Endometrial microvascular endothelial cells (primary cell): ENCODE results near the gene ADAM23. TPM values are rescaled to one million over a fixed set of nuclear protein-coding genes. Genes with fewer than 3 reads are reported as not detected.

Experiments used
- in situ Hi-C: cut with HindIII; loops from 2 replicates; pipeline ENCODE4 v1.10.0; 2017; ENCODE audit warnings: low sequenced_read_pairs, low pct_unique_long_range_greater_than_20kb; ENCODE audit errors: inconsistent ontology term
- total RNA-seq: library from RNA; depleted of rRNA; stranded (reverse); fragments of >200 nt; gene quantifications from one replicate; pipeline ENCODE4 v1.2.3, GENCODE V29; 2015; ENCODE audit errors: inconsistent ontology term

ADAM23 gene
- total RNA-seq, 1 donor from 2014 or later = 28.5 TPM

DNA sequence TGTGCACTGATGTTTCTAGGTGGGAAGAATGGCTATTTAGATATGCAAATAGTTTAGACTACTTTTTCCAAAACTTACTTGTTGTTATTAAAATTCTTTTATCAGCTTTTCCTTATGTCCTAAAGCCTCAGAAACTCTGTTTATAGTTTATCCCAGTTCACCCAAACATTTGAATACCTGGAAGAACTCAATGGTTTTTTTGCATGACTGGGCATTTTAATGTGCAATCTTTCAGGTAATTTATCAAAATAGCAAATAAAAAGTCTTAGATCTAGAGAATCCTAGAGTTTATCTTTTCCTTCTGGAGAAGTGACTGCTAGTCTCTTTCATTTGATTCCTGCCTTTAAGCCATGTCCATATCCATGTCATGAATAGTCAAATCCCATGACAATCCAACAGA, 9.6 kb upstream of the ADAM23 start:
- in situ Hi-C loops = no loop called here

- in situ Hi-C loops = no loop called here
Observed at GRCh38 chr2:206435742-206436141, 7.6 kb upstream of the ADAM23 start.

DNA sequence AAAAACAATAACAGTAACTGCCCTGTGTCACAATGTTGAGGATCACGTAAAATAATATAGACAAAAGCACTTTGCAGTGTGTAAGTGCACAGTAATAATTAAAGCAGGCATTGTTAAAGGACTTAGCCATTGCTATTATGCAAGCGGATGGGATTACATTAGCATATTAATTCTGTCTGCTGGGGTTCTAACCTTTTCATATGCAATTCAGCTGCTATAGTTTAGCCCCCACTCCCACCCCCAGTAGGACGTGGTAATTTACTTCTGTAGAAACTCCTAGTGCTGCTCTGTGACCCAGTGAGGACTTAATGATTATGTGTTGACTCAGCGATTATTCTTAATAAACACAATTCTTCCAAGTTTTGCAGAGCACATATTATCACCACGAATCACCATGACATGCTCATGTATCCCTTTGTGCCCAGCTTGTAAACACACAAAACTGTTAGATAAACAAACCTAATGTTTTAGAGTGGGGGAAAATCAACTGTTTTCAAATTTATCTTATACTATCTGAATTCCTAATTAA, 5.1 kb upstream of the ADAM23 start:
- in situ Hi-C loops = no loop called here

DNA sequence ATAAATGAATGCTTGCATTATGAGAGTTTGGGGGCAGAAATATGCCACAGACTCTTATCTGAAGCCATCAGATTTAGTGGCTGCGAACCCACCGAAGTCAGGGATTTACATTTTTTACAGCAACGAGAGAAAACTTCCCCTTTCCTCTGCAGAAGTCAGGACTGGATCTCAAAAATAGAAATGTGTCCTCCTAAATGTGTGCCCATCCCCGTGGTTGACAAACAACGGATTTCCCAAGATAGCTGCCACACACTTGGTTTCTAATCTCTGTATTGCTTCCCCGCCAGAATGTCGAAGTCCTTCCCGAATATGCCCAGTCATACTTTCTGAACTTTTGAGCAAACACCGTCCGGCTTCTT, 879 bp upstream of the ADAM23 start:
- in situ Hi-C loops = no loop called here

GRCh38 chr2:206443735-206444527, 599 bp downstream of the ADAM23 start:
- in situ Hi-C loops = no loop called here

GRCh38 chr2:206445948-206446347, 2.6 kb downstream of the ADAM23 start:
- in situ Hi-C loops = no loop called here

GRCh38 chr2:206452242-206452641, 8.9 kb downstream of the ADAM23 start:
- in situ Hi-C loops = no loop called here

GRCh38 chr2:206452750-206453149, 9.4 kb downstream of the ADAM23 start:
- in situ Hi-C loops = no loop called here

DNA sequence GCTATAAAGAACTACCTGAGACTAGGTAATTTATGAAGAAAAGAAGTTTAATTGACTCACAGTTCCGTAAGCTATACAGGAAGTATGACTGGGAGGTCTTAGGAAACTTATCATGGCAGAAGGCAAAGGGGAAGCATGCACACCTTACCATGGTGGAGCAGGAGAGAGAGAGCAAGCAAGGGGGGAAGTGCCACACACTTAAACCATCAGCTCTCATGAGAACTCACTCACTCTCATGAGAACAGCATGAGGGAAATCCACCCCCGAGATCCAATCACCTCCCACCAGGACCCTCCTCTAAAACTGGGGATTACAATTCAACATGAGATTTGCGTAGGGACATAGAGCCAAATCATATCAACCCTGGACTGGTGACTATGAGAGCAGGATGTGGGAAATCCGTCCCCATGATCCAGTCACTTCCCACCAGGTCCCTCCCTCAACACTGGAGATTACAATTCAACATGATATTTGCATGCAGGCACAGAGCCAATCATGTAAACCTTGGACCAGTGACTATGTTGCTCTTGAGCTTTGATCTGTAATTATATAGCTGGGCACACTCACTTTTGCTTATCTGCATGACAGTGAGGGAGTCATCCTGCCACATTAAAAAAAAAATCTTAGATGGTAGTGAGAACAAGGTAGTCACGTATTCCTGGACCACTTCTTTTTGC, 12.9 kb downstream of the ADAM23 start:
- in situ Hi-C loops = no loop called here

GRCh38 chr2:206457188-206457634, 13.9 kb downstream of the ADAM23 start:
- in situ Hi-C loops = no loop called here

DNA sequence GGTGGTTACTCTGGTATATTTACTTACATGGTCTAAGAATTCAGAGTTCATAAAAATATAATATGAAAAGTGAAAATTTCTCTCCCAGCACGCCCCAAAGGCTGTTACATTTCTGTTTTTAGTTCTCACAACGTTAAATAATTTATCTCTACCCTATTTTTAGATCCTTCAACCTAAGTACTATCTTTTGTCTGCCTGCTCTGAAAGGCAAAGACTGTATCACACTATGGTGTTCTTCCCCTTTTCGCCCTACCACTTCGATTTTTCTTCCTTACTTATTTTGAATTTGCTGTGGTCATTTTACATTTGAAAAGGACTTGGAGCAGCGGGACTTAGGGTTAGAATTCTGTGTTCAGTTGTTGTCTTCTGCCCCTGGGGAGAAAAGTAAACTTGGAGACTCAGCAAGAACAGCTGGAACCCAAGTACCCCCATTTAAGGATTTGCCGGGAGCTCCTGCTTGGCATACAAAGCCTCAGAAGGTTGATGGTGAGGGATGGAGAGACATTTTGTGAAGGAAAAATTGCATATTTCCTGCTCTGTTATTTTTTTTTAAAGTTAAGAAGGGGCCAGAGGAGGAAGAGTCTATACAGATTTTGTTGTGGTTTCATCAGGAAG, 19.0 kb downstream of the ADAM23 start:
- in situ Hi-C loops = no loop called here

DNA sequence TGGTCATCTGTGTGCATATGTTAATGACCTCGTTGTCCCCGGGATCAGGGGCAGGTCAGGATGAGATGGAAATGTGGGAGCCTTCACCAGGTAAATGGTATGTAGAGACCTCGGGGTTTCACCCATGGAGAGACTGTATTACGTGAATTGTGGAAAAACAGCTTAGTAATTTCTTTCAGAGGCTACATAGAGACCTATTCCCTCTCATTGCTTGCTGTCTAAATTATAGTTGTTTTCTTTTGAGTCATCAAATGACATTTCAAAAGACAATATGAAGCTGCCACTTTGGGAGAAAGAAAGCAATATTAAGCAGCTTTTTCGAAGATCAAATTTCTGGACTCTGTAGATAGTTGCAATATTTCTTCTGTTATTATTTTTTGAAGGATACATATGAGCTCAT, 20.4 kb downstream of the ADAM23 start:
- in situ Hi-C loops = no loop called here

DNA sequence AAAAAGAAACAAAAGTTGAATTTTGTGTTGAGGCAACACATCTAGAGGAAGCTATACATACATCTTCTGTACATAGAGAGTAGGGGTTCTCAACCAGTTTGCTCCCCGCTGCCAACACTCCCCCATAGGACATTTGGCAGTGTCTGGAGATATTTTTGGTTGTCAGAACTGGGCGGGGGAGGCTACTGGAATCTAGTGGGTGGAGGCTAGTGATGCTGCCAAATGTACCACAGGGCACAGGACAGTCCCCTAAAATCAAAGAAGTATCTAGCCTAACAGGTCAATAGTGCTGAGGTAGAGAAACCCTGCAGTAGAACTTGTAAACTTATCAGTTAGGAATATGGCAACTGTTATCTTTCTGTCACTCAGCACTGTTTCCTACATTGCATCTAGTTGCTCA, 21.3 kb downstream of the ADAM23 start:
- in situ Hi-C loops = no loop called here

GRCh38 chr2:206471524-206472062, 28.3 kb downstream of the ADAM23 start:
- in situ Hi-C loops = no loop called here

- in situ Hi-C loops = no loop called here
Observed at GRCh38 chr2:206472094-206472493, 28.8 kb downstream of the ADAM23 start.

- in situ Hi-C loops = no loop called here
Observed at GRCh38 chr2:206474099-206474498, 30.8 kb downstream of the ADAM23 start.

- in situ Hi-C loops = no loop called here
Observed at GRCh38 chr2:206477296-206477695, 34.0 kb downstream of the ADAM23 start.

- in situ Hi-C loops = no loop called here
Observed at GRCh38 chr2:206478340-206478739, 35.0 kb downstream of the ADAM23 start.

DNA sequence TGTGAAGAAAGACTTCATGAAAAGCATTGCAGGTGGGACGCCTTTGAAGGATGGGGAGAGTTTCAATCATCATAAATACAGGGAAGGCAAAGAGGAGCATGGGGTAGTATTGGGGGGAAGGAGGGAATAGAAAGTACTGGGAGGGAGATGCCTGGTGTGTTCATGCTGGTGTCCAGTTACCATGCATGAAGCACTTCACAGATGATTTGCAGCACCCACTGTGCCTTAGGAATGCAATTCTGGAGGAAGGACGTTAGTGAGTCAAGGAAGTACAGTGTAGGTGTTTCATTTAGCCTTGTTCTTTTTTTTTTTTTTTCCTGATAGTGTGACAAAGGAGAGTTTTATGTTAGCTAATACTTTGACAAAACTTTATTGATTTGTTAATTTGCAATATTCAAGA, 36.8 kb downstream of the ADAM23 start:
- in situ Hi-C loops = no loop called here

DNA sequence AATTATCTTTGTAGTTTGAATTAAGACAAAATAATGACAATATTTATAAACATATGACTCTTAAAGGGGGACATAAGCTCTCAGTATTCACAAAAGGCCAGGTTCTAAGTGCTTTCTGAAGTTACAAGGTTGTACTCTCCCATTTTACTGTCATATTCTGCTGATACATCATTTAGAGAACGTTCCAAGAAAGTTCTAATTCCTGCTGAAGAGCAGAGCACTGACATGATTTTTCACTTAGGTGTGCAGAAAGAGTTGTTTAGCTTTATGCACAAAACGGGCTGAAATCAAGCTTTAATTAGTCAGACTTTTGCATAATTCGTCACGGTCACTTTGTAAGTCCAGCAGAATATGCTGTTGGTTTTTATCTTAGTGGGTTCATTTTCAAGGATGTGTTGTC, 37.3 kb downstream of the ADAM23 start:
- in situ Hi-C loops = no loop called here
